ENCODE data around the gene PCDH12.

DNA sequence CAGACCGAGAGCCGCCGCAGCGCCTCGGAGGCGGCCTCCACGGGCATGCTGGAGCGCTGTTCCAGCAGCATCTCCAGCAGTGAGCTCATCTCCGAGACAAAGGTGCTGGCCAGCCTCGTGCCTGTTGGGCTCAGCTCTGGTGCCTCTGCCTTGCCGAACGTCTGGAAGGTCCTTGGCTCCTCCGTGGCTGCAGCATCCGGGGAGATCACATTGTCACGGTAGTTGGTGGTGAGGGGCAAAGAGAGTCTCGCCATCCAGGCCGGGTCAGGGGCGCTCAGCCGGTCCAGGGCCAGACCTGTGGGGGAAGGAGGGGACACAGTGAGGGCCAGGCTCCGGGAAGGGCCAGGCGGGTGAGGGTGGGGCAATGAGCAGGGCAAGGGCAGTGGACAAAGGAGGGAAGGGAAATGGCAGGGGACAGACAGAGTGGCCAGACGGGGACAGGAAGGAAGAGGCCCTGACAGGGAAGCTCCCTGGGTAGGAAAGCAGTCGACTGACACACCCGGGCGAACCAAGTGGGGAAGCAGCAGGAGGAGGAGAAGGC, 12.4 kb downstream of the PCDH12 start:
- TF ChIP-seq POLR2A (IDR thresholded peaks at IDR 0.05) (no peak), EP300 (IDR thresholded peaks at IDR 0.05) (no peak)
- TF ChIP-seq, protein P1, sequence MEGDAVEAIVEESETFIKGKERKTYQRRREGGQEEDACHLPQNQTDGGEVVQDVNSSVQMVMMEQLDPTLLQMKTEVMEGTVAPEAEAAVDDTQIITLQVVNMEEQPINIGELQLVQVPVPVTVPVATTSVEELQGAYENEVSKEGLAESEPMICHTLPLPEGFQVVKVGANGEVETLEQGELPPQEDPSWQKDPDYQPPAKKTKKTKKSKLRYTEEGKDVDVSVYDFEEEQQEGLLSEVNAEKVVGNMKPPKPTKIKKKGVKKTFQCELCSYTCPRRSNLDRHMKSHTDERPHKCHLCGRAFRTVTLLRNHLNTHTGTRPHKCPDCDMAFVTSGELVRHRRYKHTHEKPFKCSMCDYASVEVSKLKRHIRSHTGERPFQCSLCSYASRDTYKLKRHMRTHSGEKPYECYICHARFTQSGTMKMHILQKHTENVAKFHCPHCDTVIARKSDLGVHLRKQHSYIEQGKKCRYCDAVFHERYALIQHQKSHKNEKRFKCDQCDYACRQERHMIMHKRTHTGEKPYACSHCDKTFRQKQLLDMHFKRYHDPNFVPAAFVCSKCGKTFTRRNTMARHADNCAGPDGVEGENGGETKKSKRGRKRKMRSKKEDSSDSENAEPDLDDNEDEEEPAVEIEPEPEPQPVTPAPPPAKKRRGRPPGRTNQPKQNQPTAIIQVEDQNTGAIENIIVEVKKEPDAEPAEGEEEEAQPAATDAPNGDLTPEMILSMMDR (IDR thresholded peaks at IDR 0.05): no peak
